Measurements from ENCODE around the gene CALM3.

- TF ChIP-seq CTCF (IDR thresholded peaks at IDR 0.05): no peak
- no peak for TF ChIP-seq POLR2AphosphoS5 (IDR thresholded peaks at IDR 0.05)
These were observed 39.5 kb downstream of the CALM3 start for GRCh38 chr19:46640656-46641055.
